K562 (cell line): ENCODE measurements around the gene TAF1B. TPM values are rescaled to one million over a fixed set of nuclear protein-coding genes. Genes with fewer than 3 reads are reported as not detected.

Experiments used
- ATAC-seq: fragments of 200-7000 bp; cut with Tn5 transposase; 3 replicates; pipeline ENCODE4 v1.9.1; 2020; ENCODE audit warnings: moderate library complexity
- BruUV-seq: library from RNA; stranded (reverse); fragments of 400-500 nt; replicated peaks from 2 replicates; lab custom pipeline; 2021; lab: Mats Ljungman, UMichigan
- CTCF ChIA-PET: fragments of 300-600 bp; formaldehyde crosslinking; extraction: SDS; loops from one replicate; lab custom pipeline; 2021; ENCODE audit warnings: low intra/inter-chr PET ratio; lab: Yijun Ruan, JAX
- POLR2A ChIA-PET: fragments of 300-600, 350-650 bp; sonication (Branson Sonifier 250); formaldehyde crosslinking; extraction: SDS; loops from one replicate; lab custom pipeline; 2021; ENCODE audit warnings: antibody characterized with exemption, inconsistent platforms; lab: Yijun Ruan, JAX
- DNase-seq, 4 experiments: peaks; one replicate each; pipeline versions ENCODE4 v3.0.0 to v3.0.0-alpha.2; 2011 to 2018; ENCODE audit warnings: low spot score in 3 of 4, mixed read lengths in 3 of 4; ENCODE audit errors: extremely low read depth in 1 of 4
- FAIRE-seq: peaks from 2 replicates; lab custom pipeline; 2011; peaks lifted over from hg19 to GRCh38; lab: Jason Lieb, UNC
- H2AFZ ChIP-seq: 2 replicates; pipeline ENCODE4 v1.6.0; 2011; ENCODE audit warnings: low read depth, low read length, control low read depth, inconsistent platforms
- H3K27ac ChIP-seq: fragments of 200-600 bp; 3 replicates; pipeline ENCODE4 v1.8.0; 2011; ENCODE audit warnings: low read depth, mild to moderate bottlenecking, control low read depth, inconsistent platforms, low read length, moderate library complexity, mixed read lengths; ENCODE audit errors: extremely low read depth
- H3K27me3 ChIP-seq, 2 experiments: fragments of 300-600 bp in 1 of 2; 2 replicates in 1 of 2; 3 replicates in 1 of 2; pipeline versions ENCODE4 v1.6.0 to v1.8.0; 2011; ENCODE audit warnings: inconsistent platforms in 2 of 2, low read length in 2 of 2, mild to moderate bottlenecking in 1 of 2, mixed read lengths in 1 of 2, moderate library complexity in 1 of 2; ENCODE audit not compliant: control insufficient read depth in 2 of 2, insufficient read depth in 2 of 2
- H3K36me3 ChIP-seq: fragments of 300-600 bp; 3 replicates; pipeline ENCODE4 v1.8.0; 2011; ENCODE audit warnings: mild to moderate bottlenecking, low read length, inconsistent platforms; ENCODE audit not compliant: control insufficient read depth, insufficient read depth
- H3K4me1 ChIP-seq, 2 experiments: fragments of 200-600 bp in 1 of 2; replicated peaks in 1 of 2; 2 replicates in 1 of 2; 3 replicates in 1 of 2; pipeline versions ENCODE4 v1.5.1 to v1.8.0; 2011; ENCODE audit warnings: inconsistent platforms in 2 of 2, low read length in 2 of 2, mild to moderate bottlenecking in 1 of 2, mixed read lengths in 1 of 2, moderate library complexity in 1 of 2; ENCODE audit not compliant: control insufficient read depth in 2 of 2, insufficient read depth in 2 of 2
- H3K4me2 ChIP-seq: 2 replicates; pipeline ENCODE4 v1.6.1; 2011; ENCODE audit warnings: low read length, control low read depth, inconsistent platforms, mixed read lengths; ENCODE audit not compliant: insufficient read depth
- H3K4me3 ChIP-seq: fragments of 200-600 bp; sonication (generic), shearing (Covaris generic); 2 replicates; pipeline ENCODE4 v1.5.1; 2016; ENCODE audit warnings: control low read depth, inconsistent platforms
- H3K79me2 ChIP-seq: fragments of 200-600 bp; 3 replicates; pipeline ENCODE4 v1.8.0; 2011; ENCODE audit warnings: low read length, inconsistent platforms; ENCODE audit not compliant: control insufficient read depth, insufficient read depth
- H3K9ac ChIP-seq, 2 experiments: 2 replicates each; pipeline versions ENCODE4 v1.6.0 to v1.6.1; 2011; ENCODE audit warnings: low read depth in 2 of 2, low read length in 2 of 2, control low read depth in 1 of 2, inconsistent platforms in 1 of 2, mild to moderate bottlenecking in 1 of 2, mixed read lengths in 1 of 2; ENCODE audit not compliant: insufficient read depth in 1 of 2
- H3K9me1 ChIP-seq: one replicate; pipeline ENCODE4 v1.6.0; 2011; ENCODE audit warnings: inconsistent platforms, mild to moderate bottlenecking, low read length, moderate library complexity; ENCODE audit not compliant: control insufficient read depth, insufficient read depth
- H3K9me3 ChIP-seq: replicated peaks from 2 replicates; pipeline ENCODE4 v1.5.1; 2011; ENCODE audit warnings: low read depth, low read length, inconsistent platforms; ENCODE audit not compliant: control insufficient read depth, insufficient read depth
- H4K20me1 ChIP-seq: replicated peaks from 2 replicates; pipeline ENCODE4 v1.6.1; 2011; ENCODE audit warnings: low read length, inconsistent platforms, mixed read lengths; ENCODE audit not compliant: control insufficient read depth, insufficient read depth
- DACH1 ChIP-seq: fragments of 450-650 bp; IDR thresholded peaks from 2 replicates; pipeline ENCODE4 v1.6.1; 2018; ENCODE audit not compliant: partially characterized antibody
- FOSL1 ChIP-seq: fragments of 200-800 bp; sonication (Bioruptor generic); conservative IDR thresholded peaks from 2 replicates; pipeline ENCODE4 v1.6.1; 2016; ENCODE audit warnings: missing genetic modification characterization, missing compliant biosample characterization
- FOXM1 ChIP-seq, 2 experiments: fragments of 450-650 bp in 1 of 2; sonication (generic) in 1 of 2; formaldehyde crosslinking in 1 of 2; IDR thresholded peaks; 2 replicates each; pipeline versions ENCODE4 v1.6.1 to v1.9.0; 2017 to 2022; ENCODE audit warnings: low read depth in 2 of 2, mild to moderate bottlenecking in 2 of 2, missing genetic modification reagents in 1 of 2, moderate library complexity in 1 of 2
- FUS ChIP-seq: fragments of 200-400 bp; formaldehyde crosslinking; optimal IDR thresholded peaks from 2 replicates; pipeline ENCODE3; 2017; ENCODE audit warnings: low read depth, low read length
- HMG20A ChIP-seq: fragments of 450-650 bp; formaldehyde crosslinking; conservative IDR thresholded peaks from 2 replicates; pipeline ENCODE4 v1.4.0; 2020; ENCODE audit warnings: mild to moderate bottlenecking, mixed read lengths
- IRF9 ChIP-seq: fragments of 450-650 bp; IDR thresholded peaks from 2 replicates; pipeline ENCODE4 v1.6.1; 2016; ENCODE audit warnings: missing biosample characterization, missing genetic modification characterization
- KDM4B ChIP-seq, 2 experiments: fragments of 450-650 bp in 1 of 2; sonication (generic) in 1 of 2; IDR thresholded peaks; 2 replicates each; pipeline ENCODE4 v1.6.1; 2016 to 2017; ENCODE audit warnings: borderline replicate concordance in 2 of 2, antibody characterized with exemption in 1 of 2, low read depth in 1 of 2, mild to moderate bottlenecking in 1 of 2
- LCOR ChIP-seq: sonication (generic); formaldehyde crosslinking; IDR thresholded peaks from 2 replicates; pipeline ENCODE4 v1.8.0; 2022; ENCODE audit warnings: mild to moderate bottlenecking, missing genetic modification reagents
- NONO ChIP-seq, 2 experiments: fragments of 200-400 bp in 1 of 2; fragments of 450-650 bp in 1 of 2; formaldehyde crosslinking in 1 of 2; IDR thresholded peaks; 2 replicates each; pipeline ENCODE4 v1.6.1; 2017; ENCODE audit warnings: low read depth in 2 of 2, mild to moderate bottlenecking in 2 of 2, moderate library complexity in 2 of 2, low read length in 1 of 2
- PHB2 ChIP-seq: fragments of 450-650 bp; IDR thresholded peaks from 2 replicates; pipeline ENCODE4 v1.6.1; 2017; ENCODE audit warnings: low read depth
- RBBP5 ChIP-seq: fragments of 200-600 bp; sonication (generic); IDR thresholded peaks from 2 replicates; pipeline ENCODE4 v1.6.1; 2012; ENCODE audit warnings: borderline replicate concordance, mild to moderate bottlenecking, low read length, control low read depth, inconsistent platforms; ENCODE audit not compliant: insufficient read depth, poor library complexity, severe bottlenecking
- SAFB2 ChIP-seq: fragments of 200-400 bp; formaldehyde crosslinking; IDR thresholded peaks from 2 replicates; pipeline ENCODE4 v1.6.1; 2018; ENCODE audit warnings: borderline replicate concordance, low read length, low read depth, moderate library complexity; ENCODE audit not compliant: severe bottlenecking
- SRSF3 ChIP-seq: fragments of 200-400 bp; formaldehyde crosslinking; IDR thresholded peaks from 2 replicates; pipeline ENCODE4 v1.6.1; 2016; ENCODE audit warnings: mild to moderate bottlenecking, low read length, moderate library complexity; ENCODE audit not compliant: insufficient read depth
- STAT5A ChIP-seq: IDR thresholded peaks from 2 replicates; pipeline ENCODE4 v1.6.1; 2012; ENCODE audit warnings: low read length, inconsistent platforms, borderline replicate concordance
- TCF3 ChIP-seq: sonication (generic); formaldehyde crosslinking; IDR thresholded peaks from 2 replicates; pipeline ENCODE4 v1.4.0; 2020; ENCODE audit warnings: mild to moderate bottlenecking, missing genetic modification reagents
- XRCC5 ChIP-seq: fragments of 200-400 bp; formaldehyde crosslinking; IDR thresholded peaks from 2 replicates; pipeline ENCODE4 v1.6.1; 2017; ENCODE audit warnings: low read depth, mild to moderate bottlenecking, low read length
- ZBTB5 ChIP-seq: fragments of 450-650 bp; IDR thresholded peaks from 2 replicates; pipeline ENCODE4 v1.6.1; 2017; ENCODE audit warnings: antibody characterized with exemption
- ZNF354B ChIP-seq: fragments of 250-450 bp; sonication (Bioruptor Pico); IDR thresholded peaks from 2 replicates; pipeline ENCODE4 v1.4.0; 2020
- ZNF76 ChIP-seq: fragments of 250-450 bp; sonication (Bioruptor Pico); IDR thresholded peaks from 2 replicates; pipeline ENCODE4 v1.4.0; 2020; ENCODE audit warnings: mild to moderate bottlenecking, moderate library complexity, borderline replicate concordance
- WGBS: fragments of 100-300 bp; shearing (Covaris generic); methylation state at CpG from one replicate; pipeline ENCODE4 v1.1.6; 2016; ENCODE audit warnings: low coverage, mixed read lengths; ENCODE audit not compliant: insufficient coverage; ENCODE audit errors: missing lambda C conversion rate; 5-methylcytosine and 5-hydroxymethylcytosine counted together
- in situ Hi-C: fragments of 300-500 bp; cut with MboI; formaldehyde crosslinking; loops from 4 replicates; pipeline ENCODE4 v1.15.0; 2018; ENCODE audit warnings: inconsistent platforms, mixed read lengths
- intact Hi-C: fragments of 100-400 bp; cut with micrococcal nuclease; formaldehyde crosslinking; loops from 2 replicates; pipeline ENCODE4 v1.14.2; 2022
- polyA plus RNA-seq, 8 experiments: library from polyadenylated mRNA; depleted of rRNA in 4 of 8; stranded (reverse) in 5 of 8; unstranded in 3 of 8; fragments of >200 nt; fragmentation: Nextera tagmentation in 2 of 8; fragmentation: Illumina TruSeq in 1 of 8; extraction: Ambion mirVana in 2 of 8; extraction: Trizol in 1 of 8; gene quantifications; 2 replicates each; pipeline versions ENCODE4 v1.2.1 to v1.2.3, GENCODE V29; 2011 to 2014; ENCODE audit warnings: inconsistent platforms in 1 of 8, missing spikeins in 1 of 8
- total RNA-seq, 7 experiments: library from RNA; depleted of rRNA in 6 of 7; stranded (reverse); fragments of >200 nt in 6 of 7; fragmentation: Illumina TruSeq in 2 of 7; extraction: Trizol in 2 of 7; gene quantifications; 2 replicates each; pipeline versions ENCODE4 v1.2.1 to v1.2.3, GENCODE V29; 2011 to 2021; ENCODE audit warnings: low replicate concordance in 1 of 7

Gene TAF1B
- total and polyA plus RNA-seq, 9 of the 15 experiments (the other 6 are each of a cell fraction or from before 2014, with no cell fraction given) = 8.8 to 25.1 (median 17.3) TPM

GRCh38 chr2:9797681-9798556 is 45.4 kb upstream of the TAF1B start:
- no peaks in the 10 kb centered on the region for H3K9me1 ChIP-seq
- ATAC-seq (no peak), FAIRE-seq (no peak), DNase-seq (no peak)
- TF ChIP-seq LCOR (CRISPR knock-in tag) (no peak), ZNF76 (no peak), FOSL1 (no peak), KDM4B (IDR thresholded peaks at IDR 0.05; ENCODE audit: borderline replicate concordance in 2 of 2, low read depth in 1 of 2) (no peak), TCF3 (CRISPR knock-in tag) (no peak), DACH1 (no peak), XRCC5 (no peak), ZNF354B (no peak), STAT5A (no peak), FOXM1 (IDR thresholded peaks at IDR 0.05; ENCODE audit: low read depth) (no peak), FOXM1 (CRISPR knock-in tag; IDR thresholded peaks at IDR 0.05; ENCODE audit: low read depth) (no peak), IRF9 (no peak), FUS (no peak), ZBTB5 (no peak), NONO (IDR thresholded peaks at IDR 0.05; ENCODE audit: low read depth in 2 of 2, low read length in 1 of 2) (no peak), SRSF3 (no peak), PHB2 (no peak), SAFB2 (no peak), HMG20A (CRISPR knock-in tag) (no peak), RBBP5 (no peak)
- no peak overlapping the region for H3K9ac ChIP-seq
- no TSS peak for BruUV-seq
- H3K4me3 ChIP-seq = no peak overlapping the region
- no peaks in the 10 kb centered on the region for H4K20me1 ChIP-seq
- H3K9me3 ChIP-seq = no peaks in the 10 kb centered on the region
- 0 out of 5 replicates have a peak, but pooled peaks cover 0 to under 1% of the 10 kb centered on the region in 2 experiments for H3K27me3 ChIP-seq
- no peaks in the 10 kb centered on the region for H3K79me2 ChIP-seq
- peak overlapping the region; percentile 36; the same call in 1 of the 2 replicates for H2AFZ ChIP-seq
- ChIA-PET POLR2A (interaction anchor here (0.7 kb wide), 1 partner anchor 46 kb away, joined by 3 read pairs; no protein-coding TSS in a partner anchor), CTCF (no interaction called here)
- in situ Hi-C loops = loop anchor here (10.0 kb wide), 1 partner anchor 637 kb away; no protein-coding TSS in a partner anchor
- no peak overlapping the region for H3K4me2 ChIP-seq
- H3K36me3 ChIP-seq = no peaks in the 10 kb centered on the region
- H3K27ac ChIP-seq = no peak overlapping the region
- WGBS = 41% methylated on average over 16 of the region's 18 CpGs
- peaks cover 23 to 39% of the 10 kb centered on the region in 2 experiments for H3K4me1 ChIP-seq
- intact Hi-C loops = loop anchor here (2.0 kb wide), 2 partner anchors 19 to 259 kb away; no protein-coding TSS in a partner anchor
